GM19099 (cell line): Measurements from ENCODE around the gene ZNF681.

Experiments
- POLR2A ChIP-seq: IDR thresholded peaks from 3 replicates; pipeline ENCODE4 v1.6.1; 2011; ENCODE audit warnings: low read depth; ENCODE audit not compliant: insufficient read length; ENCODE audit errors: extremely low read depth

Gene ZNF681

DNA sequence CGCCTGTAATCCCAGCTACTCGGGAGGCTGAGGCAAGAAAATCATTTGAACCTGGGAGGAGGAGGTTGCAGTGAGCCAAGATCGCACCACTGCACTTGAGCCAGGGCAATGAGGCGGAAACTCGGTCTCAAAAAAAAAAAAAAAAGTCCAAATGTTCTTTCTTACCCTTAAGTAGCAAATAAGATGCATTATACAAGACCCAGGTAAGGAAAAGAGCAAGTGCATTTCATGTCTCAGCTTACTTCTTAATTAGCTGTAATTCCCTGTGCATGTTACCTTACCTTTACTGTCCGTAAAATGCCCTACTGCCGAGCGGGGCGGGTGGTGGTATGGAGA is 3.8 kb upstream of the ZNF681 start:
- TF ChIP-seq POLR2A: no peak

DNA sequence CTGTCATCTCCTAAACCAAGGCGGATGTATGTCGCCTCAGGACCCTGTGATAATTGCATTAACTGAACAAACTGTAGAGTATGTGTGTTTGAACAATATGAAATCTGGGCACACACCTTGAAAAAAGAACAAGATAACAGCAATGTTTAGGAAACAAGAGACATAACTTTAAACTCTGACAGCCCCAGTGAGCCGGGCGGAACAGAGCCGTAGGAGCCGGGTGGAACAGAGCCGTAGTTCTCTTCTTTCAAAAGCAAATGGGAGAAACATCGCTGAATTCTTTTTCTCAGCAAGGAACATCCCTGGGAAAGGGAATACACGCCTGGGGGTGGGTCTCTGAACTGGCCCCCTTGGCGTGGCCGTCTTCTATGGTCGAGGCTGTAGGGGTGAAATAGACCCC is 39.9 kb downstream of the ZNF681 start:
- TF ChIP-seq POLR2A: no peak

DNA sequence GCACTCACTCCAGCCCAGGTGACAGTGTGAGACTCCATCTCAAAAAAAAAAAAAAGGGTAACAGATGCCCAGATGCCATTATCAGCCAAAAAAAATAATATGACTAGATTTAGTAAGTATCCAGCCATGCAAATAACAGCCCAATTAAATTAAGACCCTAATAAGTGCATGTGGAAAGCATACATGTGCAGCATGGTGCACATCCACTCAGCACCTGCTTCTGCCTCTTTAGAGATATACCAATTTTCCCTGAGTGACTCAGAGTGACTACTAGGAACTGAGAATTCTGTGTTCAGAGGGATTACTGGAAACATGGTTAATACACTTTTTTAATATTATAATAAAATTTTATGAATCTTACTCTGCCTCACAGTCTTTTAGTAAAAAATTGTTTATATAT is 41.9 kb downstream of the ZNF681 start:
- TF ChIP-seq POLR2A: no peak

DNA sequence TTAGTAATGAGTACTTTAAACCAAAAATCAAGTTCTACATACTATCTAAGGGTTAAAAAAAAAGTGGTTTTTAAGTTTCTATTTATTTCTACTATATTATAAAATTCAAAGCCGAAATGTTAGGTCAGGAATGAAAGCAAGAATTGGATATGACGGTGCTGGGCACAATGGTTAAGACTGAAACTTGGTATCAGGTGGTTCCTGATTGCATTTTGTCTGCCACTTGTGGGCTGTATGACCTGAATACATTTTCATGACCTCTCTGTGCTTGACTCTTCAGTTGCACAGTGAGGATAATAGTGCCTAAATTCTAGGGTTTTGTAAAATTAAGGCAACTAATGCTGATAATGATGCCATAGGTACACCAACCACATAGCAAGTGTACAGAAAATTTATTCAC is 49.3 kb downstream of the ZNF681 start:
- no peak for TF ChIP-seq POLR2A

DNA sequence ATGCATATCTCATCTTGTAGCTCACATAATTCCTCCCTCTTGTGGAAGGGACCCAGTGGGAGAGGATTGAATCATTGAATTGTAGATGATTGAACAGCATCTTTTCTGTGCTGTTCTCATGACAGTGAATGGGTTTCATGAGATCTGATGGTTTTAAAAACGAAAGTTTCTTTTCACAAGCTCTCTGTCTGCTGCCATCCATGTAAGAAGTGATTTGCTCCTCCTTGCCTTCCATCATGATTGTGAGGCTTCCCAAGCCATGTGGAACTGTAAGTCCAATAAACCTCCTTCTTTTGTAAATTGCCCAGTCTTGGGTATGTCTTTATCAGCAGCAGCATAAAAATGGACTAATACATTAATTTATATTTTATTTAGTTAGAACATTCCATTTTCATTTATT is 52.0 kb downstream of the ZNF681 start:
- TF ChIP-seq POLR2A: no peak

DNA sequence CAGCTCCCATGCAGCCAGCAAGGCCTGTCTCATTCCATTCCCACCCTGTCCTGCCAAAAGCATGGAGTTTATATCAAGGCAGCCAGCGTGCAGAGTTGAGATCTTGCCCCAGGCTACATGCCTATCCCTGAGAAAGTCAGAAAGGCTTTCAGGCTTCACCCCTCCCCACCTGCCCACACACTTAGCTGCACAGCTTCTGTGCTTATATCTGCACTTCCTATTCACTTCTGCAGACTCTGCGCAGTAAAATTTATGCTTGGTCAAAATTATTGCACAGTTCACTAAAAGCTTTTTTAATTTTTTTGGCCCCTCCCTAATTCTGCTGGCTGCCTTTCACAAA is 59.2 kb downstream of the ZNF681 start:
- TF ChIP-seq POLR2A: no peak

DNA sequence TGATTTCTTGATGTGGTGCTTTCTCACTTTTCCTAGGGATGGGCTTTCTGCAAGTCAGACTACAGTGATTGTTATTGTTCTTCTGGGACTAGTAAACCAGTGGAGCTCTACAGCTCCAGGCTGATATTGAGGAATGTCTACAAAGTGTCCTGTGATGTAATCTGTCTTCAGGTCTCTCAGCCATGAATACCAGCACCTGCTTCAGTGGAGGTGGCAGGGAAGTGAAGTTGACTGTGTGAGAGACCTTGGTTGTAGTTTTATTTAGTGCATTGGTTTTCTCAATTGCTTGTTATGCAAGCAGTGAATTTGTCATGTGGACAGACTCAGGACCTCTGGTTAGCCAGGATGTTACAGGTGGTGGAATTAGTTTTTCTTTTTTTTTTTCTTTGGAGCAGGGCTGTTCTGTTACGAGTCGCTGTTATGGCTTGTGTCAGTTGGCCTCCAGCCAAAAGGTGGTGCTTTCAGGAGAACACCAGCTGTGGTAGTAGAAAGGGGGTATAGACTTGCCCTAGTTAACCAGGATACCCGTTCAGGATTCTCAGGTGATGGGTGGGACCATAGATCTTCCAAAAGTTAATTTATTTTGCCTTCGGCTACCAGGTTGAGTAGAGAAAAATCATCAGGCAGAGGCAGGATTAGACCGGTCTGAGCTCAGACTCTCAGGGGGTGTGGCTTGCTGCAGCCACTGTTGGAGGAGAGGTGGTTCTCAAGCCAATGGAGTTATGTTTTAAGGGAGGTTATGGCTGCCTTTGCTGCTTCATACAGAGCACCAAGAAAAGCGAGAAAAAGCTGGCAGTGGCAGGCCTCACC is 59.8 kb downstream of the ZNF681 start:
- TF ChIP-seq POLR2A: no peak
